Measurements from ENCODE around the gene NKAIN2.
"Not testable (repeated sequence)": the region's sequence is repeated elsewhere in the genome, so short reads cannot be mapped to it uniquely, and the experiment has no call there.

Gene NKAIN2

DNA sequence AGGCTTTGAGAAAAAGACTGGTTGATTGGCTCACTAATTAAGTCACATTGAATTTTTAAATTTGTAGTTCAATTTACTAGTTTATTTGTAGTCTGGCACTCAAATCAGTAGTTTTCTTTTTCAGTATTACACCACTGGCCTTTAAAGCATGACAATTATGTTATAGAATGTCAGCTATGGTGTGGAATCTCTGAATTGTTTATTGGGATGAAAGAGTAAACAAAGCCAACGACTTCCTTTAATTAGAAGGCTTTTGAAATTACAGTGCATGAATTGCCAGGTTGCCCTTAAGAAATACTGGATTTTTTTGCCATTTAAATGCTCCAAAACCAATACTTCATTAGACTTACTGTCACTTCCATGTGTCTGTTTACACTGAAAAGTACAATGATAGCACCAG lies 731.6 kb downstream of the NKAIN2 start:
- H3K4me3 ChIP-seq (ENCODE audit: low read length): no peak overlapping the region
- no peak for TF ChIP-seq ZNF274 (IDR thresholded peaks at IDR 0.05; ENCODE audit: low read depth, low read length)

DNA sequence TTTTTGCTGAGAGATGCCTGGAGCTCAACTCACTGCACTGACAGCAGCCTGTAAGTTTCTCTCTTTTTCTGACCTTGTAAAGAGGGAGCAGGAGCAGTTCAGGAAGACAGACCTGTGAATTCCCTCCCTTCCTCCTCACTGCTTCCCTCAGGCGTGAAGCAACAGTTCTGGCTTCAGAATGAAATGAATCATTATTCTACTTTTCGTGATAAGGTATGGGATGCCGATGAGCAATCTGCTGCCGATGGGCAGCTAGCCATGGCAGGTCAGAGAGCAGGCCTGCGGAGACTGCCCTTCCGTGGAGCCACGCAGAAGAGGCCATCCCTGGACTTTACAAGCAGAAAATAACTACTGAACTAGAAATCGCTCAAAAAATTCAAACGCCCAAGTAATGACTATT lies 732.1 kb downstream of the NKAIN2 start:
- H3K4me3 ChIP-seq (ENCODE audit: low read length): no peak overlapping the region
- TF ChIP-seq ZNF274 (IDR thresholded peaks at IDR 0.05; ENCODE audit: low read depth, low read length): no peak

DNA sequence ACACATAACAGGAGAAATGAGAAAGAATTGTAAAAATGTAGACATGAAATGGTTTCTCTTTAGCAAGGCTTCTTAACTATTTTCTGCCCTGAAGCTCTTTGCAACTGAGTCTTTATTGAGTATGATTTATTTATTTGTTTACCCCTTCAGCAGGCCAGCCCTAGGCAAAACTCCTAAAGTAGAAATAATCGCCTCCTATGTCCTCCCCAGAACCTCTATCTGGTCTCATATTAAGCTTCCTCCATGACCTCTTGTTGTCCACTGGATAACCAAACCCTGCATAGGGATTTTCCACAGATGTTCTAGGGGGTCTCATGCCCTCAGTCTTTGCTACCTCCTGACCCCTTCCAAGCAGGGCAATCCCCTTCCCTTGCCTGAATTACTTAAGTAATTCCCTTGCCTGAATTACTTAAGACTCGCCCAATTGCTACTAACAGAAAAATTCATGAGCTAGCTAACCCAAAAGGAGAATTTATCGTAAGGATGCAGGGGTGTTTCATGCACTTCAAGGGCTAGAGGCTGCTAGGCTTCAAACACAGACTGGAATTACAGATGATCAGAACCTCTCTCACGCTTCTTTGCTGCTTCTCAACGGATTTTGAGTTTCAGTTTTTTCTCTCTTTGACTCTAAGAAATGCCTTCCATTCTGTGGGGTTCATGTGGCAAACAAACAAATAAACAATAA lies 732.6 kb downstream of the NKAIN2 start:
- H3K4me3 ChIP-seq (ENCODE audit: low read length): no peak overlapping the region

DNA sequence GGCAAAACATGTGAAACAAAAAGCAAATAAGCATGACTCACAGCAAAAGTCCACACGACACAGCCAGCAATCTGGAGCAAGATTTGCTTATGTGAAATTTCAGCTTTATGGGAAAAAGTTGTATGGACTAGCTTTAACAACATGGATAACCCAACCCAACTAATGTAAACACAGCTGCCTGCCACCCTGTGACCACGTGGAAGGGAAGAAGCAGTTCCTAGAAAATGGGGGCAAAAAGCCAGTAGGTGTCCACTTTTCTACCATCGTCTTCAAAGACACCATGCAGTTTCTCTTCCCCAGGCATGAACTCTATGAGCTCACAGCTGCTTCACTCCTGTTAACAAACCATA lies 733.2 kb downstream of the NKAIN2 start:
- no peak for TF ChIP-seq ZNF274 (IDR thresholded peaks at IDR 0.05; ENCODE audit: low read depth, low read length)
- no peak overlapping the region for H3K4me3 ChIP-seq (ENCODE audit: low read length)

More for the DNA sequence above, 732.6 kb downstream of the NKAIN2 start:
- TF ChIP-seq ZNF274 (IDR thresholded peaks at IDR 0.05; ENCODE audit: low read depth, low read length): no peak

DNA sequence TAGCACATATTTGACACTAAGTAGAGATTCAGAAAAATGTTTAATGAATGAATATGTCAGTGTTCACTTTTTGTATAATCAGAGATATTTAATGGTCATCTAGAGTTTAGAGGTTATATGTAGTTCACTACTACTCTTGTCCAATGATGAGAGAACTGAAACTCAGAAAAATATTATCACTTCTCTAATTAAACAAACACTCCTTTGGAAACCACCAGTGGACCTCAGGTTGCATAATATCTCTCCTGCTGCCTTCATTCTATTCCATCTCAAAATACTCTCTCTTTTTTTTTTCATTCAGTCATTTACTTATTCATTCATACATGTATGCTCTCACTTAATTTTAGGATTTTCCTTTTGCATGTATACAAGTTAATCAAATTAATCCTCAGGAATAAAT lies 735.4 kb downstream of the NKAIN2 start:
- no peak overlapping the region for H3K4me3 ChIP-seq (ENCODE audit: low read length)
- TF ChIP-seq ZNF274 (IDR thresholded peaks at IDR 0.05; ENCODE audit: low read depth, low read length): no peak

DNA sequence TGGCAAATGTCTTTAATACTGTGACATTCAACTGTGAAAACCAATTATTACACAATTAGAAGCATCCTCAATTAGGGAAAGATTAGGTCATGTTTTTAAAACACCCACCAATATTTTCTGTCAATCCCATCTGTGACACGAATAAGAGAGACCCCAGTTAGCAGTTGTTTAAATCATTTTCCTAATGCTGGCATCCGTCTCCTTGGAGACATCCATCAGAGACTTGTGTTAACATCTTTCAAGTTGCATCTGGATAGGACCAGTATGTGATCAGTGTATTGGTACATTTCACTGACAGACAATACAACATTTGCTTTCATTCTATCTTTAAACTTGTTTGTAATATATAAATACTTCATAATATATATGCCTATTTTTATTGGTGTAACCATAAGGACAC lies 737.9 kb downstream of the NKAIN2 start:
- H3K4me3 ChIP-seq (ENCODE audit: low read length): no peak overlapping the region
- no peak for TF ChIP-seq ZNF274 (IDR thresholded peaks at IDR 0.05; ENCODE audit: low read depth, low read length)

DNA sequence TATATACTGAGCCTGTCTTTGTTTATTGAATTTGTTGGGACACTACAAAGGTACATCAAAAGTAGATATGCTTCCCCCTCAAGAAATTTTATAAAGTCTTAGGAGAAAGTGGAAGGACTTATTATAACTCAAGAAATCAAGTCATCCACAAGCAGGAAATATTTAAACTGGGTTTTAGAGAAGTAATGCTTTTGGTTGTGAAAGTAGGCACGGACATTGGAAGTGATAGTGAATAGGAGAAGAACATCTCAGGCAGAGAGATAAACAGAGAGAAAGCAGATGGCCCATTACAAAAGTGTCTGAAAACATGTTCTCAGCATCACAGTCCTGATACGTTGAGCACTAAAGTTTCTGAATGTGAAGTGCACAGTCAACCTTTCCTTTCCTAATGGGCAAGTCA lies 742.9 kb downstream of the NKAIN2 start:
- TF ChIP-seq ZNF274 (IDR thresholded peaks at IDR 0.05; ENCODE audit: low read depth, low read length): no peak
- no peak overlapping the region for H3K4me3 ChIP-seq (ENCODE audit: low read length)

DNA sequence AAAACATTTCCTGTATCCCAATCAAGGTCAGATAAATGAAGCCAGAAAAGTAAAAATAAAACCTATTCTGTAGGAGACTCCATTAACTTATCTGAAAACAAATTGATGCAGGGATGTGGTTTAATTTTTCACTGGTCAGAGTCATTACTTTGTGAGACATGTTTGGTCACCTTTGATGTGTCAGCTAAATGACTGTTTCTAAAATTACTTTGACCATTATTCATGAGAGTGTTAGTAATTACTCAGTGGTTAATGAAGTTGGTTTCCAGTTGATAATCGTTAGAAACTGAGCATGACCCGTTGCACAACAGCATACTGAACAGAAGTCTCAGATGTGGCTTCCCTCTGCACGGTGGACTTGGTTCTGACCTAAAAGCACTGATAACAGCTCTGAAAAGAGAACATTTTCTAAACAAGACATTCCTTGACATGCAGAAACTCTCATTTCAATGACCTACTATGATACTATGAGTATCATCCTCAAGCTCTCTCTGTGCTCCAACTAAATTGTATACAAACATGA lies 748.1 kb downstream of the NKAIN2 start:
- TF ChIP-seq ZNF274 (IDR thresholded peaks at IDR 0.05; ENCODE audit: low read depth, low read length): no peak
- H3K4me3 ChIP-seq (ENCODE audit: low read length): no peak overlapping the region

DNA sequence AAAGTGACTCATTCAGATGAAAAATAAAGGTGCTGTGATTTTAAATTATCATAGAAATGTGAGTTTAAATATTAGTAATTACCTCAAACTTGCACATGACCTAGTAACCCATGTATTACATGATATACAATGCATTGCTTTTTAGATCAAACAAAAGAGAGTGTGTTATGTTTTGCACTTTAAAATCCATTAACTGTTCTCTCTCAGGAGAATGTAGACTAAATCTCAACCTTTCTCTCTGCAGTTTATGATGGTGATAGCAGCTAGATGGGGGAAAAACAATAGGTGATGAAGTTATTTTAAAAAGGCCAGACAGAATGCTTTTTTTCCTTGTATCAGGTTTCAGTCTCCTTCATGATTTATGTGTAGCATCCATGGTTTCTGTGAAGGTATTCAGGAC lies 754.2 kb downstream of the NKAIN2 start:
- H3K4me3 ChIP-seq (ENCODE audit: low read length): no peak overlapping the region
- no peak for TF ChIP-seq ZNF274 (IDR thresholded peaks at IDR 0.05; ENCODE audit: low read depth, low read length)

DNA sequence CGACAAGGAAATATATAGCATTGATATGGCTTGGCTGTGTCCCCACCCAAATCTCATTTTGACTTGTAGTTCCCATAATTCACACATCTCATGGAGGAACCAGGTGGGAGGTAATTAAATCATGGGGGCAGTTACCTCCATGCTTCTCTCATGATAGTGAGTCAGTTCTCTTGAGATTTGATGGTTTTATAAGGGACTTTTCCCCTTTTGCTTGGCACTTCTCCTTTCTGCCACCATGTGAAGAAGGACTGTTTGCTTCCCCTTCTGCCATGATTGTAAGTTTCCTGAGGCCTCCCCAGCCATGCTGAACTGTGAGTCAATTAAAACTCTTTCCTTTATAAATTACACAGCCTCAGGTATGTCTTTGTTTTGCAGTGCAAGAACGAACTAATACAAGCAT lies 756.4 kb downstream of the NKAIN2 start:
- H3K4me3 ChIP-seq (ENCODE audit: low read length): not testable (repeated sequence)

DNA sequence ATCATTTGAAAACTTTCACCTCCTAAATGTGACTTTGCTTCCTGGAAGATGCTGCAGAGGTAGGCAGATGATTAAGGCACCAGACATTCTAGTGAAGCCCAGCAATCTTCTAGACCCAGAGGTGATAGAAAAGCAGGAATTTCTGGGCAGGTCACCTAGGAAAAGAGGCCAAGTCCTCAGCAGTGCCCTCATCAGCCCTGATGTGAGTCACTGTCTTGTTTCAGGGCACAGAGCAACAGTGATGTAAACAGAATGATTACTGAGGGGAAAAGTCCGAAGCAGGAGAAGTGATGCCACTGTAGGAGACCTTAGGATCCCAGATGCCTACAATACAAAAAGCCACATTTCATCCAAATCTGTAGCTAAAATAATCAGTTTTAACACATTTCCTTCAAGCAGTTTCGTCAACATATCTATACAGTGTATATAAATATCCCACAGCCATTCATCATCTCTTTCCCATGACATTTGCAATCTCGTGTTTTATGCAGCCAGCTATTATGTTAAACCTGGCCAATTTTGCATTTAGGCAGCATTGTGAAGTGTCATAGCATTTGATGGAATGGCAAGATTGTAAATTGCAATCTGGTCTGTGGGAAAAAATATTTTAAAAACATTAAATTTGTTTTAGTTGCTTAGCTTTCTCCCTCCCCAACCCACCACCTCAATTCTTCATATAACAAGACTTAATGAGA lies 757.4 kb downstream of the NKAIN2 start:
- no peak for TF ChIP-seq ZNF274 (IDR thresholded peaks at IDR 0.05; ENCODE audit: low read depth, low read length)
- H3K4me3 ChIP-seq (ENCODE audit: low read length): no peak overlapping the region

DNA sequence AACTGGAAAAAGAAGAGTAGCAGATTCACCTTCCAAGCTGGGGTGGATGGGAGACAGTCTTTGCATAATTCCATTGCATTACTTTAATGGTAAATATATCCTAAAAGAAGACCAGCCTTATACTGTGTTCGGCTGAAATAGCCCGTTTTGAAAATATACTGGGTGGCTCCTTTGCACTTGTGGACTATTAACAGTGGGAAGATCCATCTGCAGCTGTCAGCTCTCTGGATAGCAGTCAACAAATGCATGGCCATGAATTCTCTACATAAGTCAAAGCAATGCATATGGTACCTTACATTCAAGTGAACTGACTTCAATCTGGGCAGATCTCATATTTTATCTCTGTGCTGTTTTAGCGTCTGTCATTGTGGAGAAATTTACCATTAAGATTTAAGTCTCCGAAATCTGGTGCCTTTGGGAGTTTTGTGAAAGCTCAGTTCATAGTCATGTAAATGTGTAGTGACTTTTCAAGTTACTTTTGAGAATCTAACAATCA lies 758.0 kb downstream of the NKAIN2 start:
- TF ChIP-seq ZNF274 (IDR thresholded peaks at IDR 0.05; ENCODE audit: low read depth, low read length): no peak
- H3K4me3 ChIP-seq (ENCODE audit: low read length): no peak overlapping the region

DNA sequence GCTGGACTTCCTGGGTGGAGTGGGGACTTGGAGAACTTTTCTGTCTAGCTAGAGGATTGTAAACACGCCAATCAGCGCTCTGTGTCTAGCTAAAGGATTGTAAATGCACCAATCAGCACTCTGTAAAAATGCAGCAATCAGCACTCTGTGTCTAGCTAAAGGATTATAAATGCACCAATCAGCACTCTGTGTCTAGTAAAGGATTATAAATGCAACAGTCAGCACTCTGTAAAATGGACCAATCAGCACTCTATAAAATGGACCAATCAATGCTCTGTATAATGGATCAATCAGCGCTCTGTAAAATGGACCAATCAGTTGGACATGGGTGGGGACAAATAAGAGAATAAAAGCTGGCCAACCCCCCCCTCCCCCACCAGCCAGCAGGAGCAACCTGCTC lies 760.5 kb downstream of the NKAIN2 start:
- not testable (repeated sequence) for H3K4me3 ChIP-seq (ENCODE audit: low read length)

DNA sequence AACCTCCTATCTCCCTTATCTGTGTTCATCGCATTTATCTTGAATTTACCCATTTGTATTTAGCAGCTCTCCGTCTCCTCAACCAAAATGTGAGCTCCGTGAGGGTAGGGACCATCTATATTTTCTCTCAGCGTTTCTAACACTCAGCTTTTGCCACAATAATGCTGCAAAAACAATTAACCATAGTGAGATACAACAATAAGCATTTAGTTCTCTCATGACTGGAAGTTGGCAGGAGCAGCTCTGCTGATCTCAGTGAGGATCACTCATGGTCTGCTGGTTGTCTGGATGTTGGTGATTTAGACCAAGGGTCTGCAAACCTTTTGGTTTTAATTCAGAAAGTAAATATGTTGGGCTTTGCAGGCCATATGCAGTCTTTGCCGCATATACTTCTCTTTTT lies 763.7 kb downstream of the NKAIN2 start:
- TF ChIP-seq ZNF274 (IDR thresholded peaks at IDR 0.05; ENCODE audit: low read depth, low read length): no peak
- no peak overlapping the region for H3K4me3 ChIP-seq (ENCODE audit: low read length)

DNA sequence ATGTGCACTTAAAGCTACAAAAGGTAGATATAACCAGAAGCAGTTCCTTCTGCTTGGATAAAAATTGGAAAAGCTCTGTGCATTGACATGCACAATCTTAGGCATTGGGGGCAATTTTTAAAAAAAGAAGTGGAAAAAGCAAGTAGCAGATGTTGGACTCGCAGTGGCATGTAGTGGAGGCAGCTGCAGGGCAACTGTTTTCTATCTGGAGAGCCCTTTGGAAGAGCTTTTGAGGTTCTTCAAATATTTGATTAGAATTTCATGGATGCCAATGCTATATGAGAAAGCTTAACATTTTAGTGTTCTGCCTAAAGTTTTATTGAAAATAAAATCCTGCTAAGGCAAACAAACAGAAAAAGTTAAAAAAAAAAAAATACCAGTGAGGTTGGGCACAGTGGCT lies 770.3 kb downstream of the NKAIN2 start:
- no peak overlapping the region for H3K4me3 ChIP-seq (ENCODE audit: low read length)
- TF ChIP-seq ZNF274 (IDR thresholded peaks at IDR 0.05; ENCODE audit: low read depth, low read length): no peak

Data from GM08714 (cell line).